Activated naive CD8-positive, alpha-beta T cell treated with anti-CD3 and anti-CD28 coated beads, Interleukin-2, amount 50 U/mL, for 16 hours (primary cell): ENCODE results near the gene AKIRIN2.
"Not testable (repeated sequence)": the region's sequence is repeated elsewhere in the genome, so short reads cannot be mapped to it uniquely, and the experiment has no call there.

Experiments used
- DNase-seq: peaks from one replicate; pipeline ENCODE4 v3.0.0-alpha.2; 2020; ENCODE audit warnings: low read depth, low spot score

The AKIRIN2 gene

DNA sequence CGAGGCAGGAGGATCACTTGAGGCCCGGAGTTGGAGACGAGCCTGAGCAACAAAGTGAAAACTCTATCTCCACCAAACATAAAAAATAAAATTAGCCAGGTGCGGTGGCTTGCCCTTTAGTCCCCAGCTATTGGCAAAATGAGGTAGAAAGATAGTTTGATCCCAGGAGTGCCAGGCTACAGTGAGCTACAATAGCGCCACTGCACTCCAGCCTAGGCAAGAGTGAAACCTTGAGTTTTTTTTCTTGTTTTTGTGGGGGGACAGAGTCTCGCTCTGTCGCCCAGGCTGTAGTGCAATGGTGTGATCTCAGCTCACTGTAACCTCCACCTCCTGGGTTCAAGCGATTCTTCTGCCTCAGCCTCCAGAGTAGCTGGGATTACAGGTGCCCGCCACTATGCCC is 14.1 kb downstream of the AKIRIN2 start:
- DNase-seq: not testable (repeated sequence)

DNA sequence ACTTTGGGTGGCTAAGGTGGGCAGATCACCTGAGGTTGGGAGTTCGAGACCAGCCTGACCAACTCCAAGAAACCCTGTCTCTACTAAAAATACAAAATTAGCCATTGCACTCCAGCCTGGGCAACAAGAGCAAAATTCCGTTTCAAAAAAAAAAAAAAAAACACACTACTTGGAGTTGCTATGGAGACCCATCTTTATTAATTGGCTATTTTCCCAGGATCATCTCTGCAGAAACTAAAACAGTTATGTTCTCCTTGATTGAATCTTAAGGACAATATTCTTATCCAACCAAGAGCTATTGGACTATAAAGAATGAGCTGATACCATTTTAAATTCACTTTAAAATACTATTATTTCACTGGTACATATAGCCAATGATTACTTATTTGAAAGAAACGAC is 14.7 kb downstream of the AKIRIN2 start:
- no peak for DNase-seq

DNA sequence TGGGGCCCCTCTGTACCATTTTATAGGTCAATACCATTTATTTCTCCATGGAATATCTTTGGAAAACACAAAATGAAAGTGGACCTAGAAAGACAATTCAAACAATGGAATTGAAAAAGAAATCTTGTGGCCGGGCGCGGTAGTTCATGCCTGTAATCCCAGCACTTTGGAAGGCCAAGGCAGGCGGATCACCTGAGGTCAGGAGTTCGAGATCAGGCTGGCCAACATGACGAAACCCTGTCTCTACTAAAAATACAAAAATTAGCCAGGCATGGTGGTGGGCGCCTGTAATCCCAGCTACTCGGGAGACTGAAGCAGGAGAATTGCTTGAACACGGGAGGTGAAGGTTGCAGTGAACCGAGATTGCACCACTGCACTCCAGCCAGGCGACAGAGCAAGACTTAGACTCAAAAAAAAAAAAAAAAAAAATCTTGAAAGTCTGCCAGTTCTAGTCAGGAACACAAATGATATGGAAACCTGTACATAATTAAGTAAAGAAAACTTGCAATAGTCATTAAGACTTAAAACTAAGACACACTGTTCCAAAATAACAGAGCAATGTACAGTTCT is 15.3 kb downstream of the AKIRIN2 start:
- not testable (repeated sequence) for DNase-seq

DNA sequence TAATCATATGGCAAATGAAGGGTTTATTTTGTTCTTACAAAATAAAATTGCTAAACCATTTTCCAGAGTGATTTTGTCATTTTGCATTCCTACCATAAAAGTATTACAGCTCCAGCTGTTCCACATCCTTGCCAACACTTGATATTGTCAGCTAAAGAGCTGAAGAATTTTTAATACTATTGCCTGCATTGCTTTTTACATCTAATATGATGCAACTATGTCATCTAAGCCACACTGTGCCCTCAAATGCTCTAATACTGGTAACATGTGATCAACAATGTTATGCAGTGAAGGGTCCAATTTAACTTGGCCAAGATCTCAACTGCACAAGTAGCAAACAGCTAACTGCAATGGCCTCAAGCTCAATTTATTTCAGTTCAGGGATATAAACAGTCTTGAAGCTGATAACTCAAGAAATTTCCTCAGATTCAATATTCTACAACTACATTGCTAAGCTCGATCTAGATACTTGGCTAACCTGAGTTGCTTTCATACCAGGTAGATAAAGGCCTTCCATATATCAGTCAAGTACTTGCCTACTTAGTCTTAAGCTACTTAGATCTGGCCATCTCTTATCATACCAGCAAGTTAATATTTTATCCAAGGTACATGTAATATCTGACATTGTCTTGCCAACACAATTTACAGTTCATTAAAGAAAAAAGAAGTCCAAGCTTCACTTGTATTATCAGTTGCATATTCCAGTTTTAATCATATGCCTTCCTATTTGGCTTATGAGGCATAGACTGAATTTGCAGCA is 17.0 kb downstream of the AKIRIN2 start:
- no peak for DNase-seq

DNA sequence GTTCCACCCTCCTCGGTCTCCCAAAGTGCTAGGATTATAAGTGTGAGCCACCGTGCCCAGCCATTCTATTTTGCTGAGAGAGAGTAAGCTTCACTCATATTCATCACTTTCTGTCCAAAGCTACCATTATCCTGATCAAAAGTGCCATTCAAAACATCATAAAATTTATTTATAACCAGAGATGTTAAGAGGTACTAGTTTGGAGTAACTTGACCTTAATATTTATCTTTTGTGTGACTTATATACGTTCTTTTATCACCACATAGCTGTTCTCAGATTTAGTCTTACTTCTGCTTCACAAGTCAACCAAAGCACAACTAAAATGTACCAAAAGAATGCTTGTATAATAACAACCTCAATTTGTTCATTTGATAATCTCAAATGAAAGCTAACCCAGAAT is 18.1 kb downstream of the AKIRIN2 start:
- no peak for DNase-seq

DNA sequence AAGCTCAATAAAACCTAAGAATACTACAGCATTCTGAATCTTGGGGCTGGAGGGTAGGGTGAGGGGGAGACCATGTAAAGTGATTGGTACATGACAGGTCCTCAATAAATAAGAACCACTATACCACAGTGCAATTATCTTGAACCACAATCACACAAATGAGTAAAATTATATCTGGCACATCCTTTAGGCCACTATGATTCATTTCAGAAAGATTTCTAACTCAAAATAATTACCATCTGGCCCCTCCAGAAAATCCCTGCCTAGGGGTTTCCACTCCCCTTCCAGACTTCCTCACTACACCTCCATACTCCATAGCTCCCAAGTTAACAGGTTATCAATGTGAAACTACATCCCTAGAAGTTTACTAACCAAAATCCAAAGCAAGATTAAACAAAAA is 19.7 kb downstream of the AKIRIN2 start:
- no peak for DNase-seq

DNA sequence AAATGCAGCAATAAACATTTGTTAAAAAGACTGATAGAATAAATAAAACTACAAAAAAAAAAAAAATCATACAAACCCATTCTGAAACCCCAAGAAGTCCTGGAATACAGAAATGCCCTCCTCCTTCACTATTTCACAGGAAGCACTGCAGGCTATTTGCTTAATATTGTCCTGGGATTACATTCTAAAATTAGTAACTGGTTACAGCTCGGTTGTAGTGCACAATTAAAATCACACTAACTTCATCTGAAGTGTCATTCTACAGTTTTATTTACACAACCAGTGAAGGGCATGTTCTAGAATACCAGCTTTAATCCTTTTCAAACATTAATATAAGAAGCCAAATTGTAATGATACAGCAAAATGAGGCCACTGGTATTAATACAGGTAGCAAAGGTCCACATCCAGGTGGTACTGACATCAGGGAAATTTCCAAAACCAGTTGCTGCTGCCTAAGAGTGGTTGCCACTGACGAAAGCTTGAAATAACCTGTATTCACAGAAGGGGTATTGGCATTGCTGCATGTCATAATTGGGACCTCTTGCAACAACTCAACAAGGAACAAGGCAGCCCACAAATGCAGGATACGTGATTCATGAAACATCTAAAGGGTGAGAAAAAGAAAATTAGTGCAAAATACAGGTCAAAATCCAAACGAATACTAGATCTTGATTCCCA is 26.9 kb downstream of the AKIRIN2 start:
- no peak for DNase-seq

DNA sequence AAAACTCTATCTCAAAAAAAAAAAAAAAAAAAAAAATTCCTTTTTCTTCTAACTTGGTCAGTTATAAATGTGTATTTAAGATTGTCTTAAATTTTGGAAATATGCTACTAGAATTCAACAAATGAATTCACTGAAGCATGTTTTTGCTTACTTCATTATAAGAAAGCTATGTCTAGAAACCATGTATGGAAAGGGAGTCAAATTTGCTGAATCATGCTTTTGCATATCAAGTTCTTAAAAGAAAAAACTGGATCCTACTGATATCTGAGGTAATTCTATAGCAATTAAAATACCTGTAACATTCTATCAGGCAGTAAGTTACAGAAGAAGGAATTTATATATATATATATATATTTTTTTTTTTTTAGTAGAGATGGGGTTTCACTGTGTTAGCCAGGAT is 27.7 kb downstream of the AKIRIN2 start:
- no peak for DNase-seq

DNA sequence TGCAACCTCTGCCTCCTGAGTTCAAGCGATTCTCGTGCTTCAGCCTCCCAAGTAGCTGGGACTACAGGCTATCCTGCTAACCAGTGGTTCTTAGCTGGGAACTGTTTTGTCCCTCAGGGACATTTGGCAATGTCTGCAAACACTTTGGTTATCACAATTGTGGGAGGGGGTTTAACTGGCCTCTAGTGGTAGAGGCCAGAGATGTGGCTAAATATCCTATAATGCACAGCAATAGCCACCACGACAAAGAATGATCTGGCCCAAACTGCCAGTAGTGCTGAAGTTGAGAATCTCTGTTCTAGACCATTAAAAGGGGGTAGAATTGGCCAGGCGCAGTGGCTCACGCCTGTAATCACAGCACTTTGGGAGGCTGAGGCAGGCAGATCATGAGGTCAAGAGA is 28.8 kb downstream of the AKIRIN2 start:
- no peak for DNase-seq

DNA sequence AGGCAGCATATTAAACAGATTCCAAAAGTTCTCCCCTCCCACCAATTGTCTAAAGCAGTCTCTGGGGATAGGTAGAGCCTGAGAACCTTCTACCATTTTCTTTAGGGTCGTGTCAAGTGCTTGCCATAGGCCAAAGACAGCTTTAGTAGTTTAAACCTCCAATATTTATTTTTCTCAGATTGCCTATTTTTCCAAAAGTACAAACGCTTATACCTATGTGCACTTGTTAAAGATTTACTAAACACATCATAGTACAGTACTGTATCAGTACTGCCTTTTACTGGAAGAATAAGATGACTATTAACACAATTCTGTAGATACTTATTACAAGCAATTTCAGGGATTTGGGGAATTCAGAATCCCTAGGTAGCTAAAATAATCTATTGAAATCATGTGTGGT is 29.4 kb downstream of the AKIRIN2 start:
- no peak for DNase-seq

DNA sequence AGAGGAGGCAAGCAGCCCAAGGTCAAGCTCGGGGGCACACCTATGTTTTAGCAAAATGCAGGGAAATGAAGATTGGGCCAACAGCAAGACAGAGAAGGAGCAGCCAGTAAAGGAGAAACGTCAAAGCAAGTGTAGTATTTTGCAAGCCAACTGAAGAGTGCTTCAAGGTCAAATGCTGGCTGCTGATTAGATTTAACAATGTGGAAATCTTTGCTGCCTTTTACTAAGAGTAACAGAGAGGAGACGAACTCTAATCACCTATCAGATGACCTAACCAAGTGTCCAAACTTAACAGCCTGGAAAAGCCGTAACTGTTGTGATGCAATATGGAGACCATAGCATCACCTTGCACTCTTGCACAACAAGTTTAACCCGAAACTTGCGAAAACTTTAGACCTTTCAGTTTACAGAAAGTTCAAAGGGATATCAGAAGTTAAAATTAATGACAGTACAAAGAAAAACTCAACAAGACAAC is 30.4 kb downstream of the AKIRIN2 start:
- DNase-seq: no peak

DNA sequence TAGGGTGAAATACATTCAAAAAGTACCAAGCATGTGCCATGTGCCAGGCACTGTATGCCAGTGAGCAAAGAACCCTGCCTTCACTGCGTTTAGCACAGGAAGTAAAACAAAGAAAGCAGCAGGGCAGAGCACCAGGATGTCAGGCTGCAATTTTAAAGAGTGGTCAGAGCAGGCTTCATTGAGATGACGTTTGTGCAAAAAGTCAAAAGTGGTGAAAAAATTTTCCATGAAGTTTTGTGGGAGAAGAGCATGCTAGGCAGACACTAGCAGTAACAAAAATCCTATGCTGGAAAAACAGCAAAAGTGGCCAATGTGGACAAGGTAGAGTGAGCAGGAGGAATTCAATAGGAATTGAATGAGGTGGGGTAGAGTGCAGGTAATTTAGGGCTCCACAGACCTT is 31.3 kb downstream of the AKIRIN2 start:
- DNase-seq: no peak

DNA sequence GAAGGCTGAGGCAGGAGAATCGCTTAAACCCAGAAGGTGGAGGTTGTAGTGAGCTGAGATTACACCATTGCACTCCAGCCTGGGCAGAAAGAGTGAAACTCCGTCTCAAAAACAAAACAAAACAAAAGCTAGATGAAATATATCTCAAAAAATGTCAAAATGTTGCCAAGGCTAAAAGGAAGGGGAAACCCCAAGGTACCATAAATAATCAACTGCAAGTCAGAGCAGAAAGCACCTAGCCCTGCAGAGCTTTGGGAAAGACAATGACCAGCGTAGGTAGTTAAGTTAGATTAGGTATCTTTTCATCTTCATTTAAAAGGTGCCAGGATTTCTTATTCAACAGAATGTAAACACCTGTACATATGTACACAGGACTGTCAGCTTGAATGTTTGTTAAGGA is 33.0 kb downstream of the AKIRIN2 start:
- no peak for DNase-seq

DNA sequence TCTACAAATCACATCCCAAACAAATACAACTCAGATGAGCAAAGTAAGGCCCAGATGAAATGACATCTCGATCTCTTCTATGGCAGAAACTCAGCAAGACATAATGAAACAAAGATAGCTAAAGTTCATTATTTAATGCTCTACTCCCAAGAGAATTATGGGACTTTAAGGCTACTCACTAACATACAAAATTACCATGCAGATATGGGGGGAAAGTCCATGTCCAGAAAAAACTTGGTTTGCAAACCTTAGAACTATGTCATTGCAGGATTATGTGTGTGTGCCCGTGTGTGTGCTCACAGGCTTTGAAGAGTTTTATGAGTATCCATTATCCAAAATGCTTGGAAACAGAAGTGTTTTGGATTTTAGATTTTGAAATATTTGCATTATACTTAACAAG is 34.0 kb downstream of the AKIRIN2 start:
- no peak for DNase-seq

DNA sequence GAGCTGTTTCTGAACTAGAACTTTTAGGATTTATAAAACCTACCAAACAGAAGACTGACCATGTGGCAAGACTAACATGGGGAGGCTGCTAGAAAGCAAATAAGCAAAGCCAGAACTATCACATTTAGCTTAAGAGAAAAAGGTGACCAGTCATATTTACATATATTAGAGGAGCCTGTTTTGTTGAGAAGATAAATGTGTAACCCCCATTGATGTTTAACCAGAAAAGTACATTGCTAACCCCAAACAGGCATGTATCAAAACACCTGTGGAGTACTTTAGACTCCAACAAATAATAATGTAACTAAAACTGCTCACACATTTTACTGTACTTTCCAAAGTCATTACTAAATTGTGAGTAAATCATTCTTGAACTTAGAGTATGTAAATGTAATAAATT is 35.0 kb downstream of the AKIRIN2 start:
- no peak for DNase-seq

DNA sequence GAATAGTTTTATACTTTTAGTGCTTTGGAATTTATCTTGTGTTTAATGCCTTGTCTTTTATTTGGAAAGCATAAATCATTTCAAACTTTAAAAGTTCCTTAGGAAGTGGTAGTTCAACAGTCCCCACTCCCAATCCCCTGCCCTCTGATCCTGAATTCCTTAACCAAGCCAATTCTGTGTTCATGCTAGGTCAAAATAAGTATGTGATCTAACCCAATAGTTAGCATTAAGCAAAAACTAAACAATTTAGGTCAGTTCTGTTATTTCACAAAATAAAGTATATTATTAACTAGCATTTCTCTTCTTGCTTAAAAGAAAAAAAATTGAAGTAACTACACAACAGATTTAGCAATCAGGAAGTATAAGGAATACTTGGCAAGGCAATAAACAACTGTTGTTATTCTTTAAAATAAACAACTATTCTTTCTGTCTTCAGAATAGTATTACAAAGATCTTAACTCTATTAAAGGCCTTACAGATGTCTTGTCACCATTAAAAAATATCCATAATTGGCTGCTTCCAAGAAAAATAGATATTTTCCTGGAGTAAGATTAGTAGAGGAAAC is 37.0 kb downstream of the AKIRIN2 start:
- no peak for DNase-seq

DNA sequence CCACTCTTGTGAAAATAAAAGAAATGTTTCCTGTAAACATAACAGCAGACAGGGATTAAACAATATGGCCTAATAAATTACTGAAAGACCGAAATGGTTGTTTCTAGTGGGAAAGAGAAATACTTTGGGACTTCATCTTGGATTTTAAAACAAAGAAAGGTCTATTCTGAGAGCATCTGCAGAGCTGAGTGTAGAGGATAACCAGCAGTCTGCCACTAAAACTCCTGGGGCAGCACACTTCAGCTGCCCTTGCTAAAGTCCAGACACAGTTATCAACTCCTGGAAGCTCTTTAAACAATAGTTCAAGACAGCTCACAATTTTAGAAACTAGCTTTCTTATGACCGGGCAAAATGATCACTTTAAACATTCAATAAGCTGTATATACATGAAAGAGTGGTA is 38.6 kb downstream of the AKIRIN2 start:
- no peak for DNase-seq

DNA sequence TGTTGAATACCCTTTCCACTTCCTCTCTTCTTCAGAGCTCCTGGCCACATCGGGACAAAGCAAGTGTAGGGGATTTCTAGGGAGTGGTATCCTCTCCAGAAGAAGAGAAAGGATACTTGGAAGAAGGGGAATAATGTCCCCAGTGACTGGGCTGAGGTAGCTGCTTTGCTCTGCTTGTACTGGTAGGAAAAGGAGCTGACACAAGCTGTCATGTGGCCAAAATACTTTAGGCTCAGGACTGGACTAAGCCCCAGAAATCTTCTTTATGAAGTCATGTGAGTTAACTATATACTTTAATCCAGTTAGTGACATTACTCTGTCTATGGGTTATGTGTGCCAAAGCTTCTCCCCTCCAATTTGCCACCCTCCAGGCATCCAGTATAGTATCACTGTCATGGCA is 40.5 kb downstream of the AKIRIN2 start:
- DNase-seq: no peak

DNA sequence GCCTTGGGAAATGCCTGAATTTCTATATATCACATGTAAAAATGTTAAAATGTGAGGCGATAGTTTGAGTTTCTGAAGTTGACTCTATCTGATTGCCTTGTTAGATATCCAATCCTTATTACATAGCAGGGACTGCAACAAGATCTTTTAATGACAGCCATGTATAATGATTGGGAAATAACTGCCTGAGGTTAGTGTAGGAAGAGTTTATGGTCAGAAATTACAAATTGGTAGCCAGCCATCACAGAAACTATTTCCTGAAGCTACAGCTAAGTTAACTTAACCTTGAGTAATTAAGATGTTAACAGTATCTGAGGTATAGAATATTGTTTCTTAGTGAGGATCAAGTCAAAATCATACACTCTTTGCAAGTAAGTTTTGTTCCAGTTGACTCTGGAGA is 41.0 kb downstream of the AKIRIN2 start:
- no peak for DNase-seq

DNA sequence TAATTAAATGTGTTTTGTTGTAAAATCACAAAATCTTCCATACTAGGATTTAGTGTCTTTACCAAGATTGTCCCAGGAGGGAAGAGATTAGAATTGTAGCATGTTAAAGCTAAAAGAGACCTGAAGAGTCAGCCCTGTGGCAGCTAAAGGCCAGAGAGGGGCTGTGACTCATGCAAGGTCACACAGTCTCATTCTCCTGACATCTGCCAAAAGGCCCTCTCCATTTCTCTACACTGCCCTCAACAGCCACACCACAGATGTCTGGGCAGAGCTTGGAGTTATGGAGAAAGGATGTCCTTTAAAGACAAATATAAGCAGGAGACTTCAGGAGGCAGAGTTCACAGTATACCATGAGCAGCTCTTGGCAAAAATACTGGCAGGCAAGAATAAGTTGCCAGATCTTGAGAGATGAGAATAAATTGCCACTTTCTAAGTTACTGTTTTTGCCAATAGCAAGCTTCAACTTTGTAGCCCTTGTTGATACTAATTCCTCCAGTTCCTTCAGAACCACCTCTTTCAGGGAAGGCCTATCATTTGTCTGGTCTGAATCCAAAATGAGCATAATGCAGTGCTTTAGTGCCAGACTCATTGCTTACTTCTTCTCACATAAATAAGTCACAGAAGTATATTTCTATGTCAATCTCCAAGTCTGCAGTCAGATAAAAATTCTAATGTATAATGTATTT is 41.7 kb downstream of the AKIRIN2 start:
- no peak for DNase-seq

DNA sequence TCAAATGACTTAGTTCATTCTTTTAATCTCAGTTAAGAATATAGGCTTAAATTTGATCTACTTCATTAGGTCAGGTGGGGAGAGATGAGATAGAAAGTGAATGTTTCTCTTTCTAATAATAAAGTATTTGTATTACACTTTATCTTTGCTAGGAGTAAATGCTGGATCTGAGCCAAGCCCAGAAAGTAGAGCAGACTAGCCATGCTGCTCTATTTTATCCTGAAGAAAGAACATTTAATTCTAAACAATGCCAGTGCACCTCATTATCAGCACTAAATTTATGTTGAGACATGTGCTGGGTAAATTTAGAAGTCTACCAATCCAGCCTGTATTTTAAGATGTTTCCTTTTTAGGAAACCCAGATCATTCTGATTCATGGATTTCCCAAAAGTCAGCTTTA is 43.5 kb downstream of the AKIRIN2 start:
- no peak for DNase-seq

DNA sequence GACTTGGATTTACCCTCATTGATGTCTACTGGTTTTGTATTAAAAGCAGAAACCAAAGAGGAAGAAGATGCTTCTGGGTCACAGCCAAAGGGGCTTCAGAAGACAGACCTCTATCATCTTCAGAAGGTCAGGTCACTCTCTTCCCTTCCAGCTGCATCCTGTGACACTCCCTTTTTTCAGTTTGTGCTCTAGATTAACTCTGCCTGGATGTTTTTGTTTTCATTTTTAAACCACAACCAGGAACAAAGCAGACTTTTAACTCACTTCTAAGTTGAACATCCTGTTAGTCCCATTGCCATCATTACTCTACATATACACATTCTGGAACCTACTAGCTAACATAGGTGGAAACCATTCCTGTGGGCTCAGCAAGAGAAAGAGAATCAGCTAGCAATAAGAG is 45.2 kb downstream of the AKIRIN2 start:
- DNase-seq: no peak
